Retina (tissue), 1 donor: ENCODE measurements around the gene LBR.
"Not testable (repeated sequence)": the region's sequence is repeated elsewhere in the genome, so short reads cannot be mapped to it uniquely, and the experiment has no call there.

Source experiments
- DNase-seq: peaks from one replicate; pipeline ENCODE4 v3.0.0-alpha.2; 2016

The LBR gene

DNA sequence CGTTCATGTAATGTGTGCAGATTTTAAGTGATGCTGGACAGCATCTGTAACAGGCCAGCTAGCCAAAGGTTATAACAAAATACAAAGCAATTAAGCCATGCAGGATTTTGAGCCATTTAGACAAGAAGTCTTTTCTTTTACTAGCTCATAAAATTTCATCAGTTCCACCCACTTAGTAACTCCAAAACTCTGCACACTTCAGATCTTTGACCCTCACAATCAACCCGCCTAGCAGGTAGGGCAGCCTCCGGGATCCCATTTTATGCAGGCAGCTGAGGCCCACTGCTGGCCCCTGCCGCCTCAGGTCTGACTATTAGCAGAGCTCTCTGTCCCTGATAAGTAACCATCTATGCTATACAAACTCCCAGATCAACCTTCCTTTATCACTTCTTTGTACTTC is 9.2 kb downstream of the LBR start:
- DNase-seq, result no peak

DNA sequence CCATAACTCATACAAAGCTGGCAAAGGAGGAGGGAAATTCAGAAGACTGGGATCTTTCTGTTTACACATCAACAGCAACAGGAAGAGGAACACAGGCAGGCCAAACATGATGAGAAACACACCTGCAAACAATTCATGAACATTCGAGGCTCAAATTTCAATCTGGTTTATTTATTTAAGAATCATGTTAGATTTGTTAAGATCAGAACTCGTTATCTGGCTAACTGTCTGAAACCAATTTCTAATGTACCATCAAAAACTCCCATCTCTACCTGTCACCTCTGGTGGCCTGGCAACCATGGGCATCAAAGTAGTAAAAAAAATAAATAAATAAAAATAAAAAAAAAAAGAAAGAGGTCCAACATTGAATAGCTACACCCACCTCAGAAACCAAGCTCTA is 9.8 kb downstream of the LBR start:
- DNase-seq, result no peak

DNA sequence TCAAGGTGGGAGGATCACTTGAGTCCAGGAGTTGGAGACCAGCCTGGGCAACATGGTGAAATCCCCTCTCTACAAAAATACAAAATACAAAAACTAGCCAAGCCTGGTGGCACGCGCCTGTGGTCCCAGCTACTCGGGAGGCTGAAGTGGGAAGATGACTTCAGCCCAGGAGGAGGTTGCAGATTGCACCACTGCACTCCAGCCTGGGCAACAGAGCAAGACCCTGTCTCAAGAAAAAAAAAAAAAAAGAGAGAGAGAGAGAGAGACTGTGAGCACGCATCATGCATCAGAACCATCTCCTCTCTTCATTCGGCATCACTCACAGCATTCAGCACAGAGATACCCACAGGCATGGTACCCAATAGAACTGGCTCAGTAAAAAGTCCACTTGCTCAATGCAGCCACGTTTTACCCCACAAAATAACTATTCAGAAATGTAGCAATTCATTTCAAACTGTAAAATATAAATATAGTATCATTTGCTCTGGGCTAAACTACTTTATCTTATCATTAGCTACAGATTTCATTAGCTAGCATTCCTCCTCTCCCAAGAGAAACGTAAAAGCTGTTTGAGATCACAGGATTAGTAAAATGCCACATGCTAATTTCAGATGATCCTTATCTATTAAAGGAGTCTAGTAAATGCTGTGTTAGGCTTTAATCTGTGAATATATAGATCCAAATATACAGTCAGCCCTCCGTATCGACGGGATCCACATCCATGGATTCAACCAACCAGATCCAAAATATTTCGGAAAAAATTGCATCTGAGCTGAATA is 11.7 kb downstream of the LBR start:
- no peak for DNase-seq

DNA sequence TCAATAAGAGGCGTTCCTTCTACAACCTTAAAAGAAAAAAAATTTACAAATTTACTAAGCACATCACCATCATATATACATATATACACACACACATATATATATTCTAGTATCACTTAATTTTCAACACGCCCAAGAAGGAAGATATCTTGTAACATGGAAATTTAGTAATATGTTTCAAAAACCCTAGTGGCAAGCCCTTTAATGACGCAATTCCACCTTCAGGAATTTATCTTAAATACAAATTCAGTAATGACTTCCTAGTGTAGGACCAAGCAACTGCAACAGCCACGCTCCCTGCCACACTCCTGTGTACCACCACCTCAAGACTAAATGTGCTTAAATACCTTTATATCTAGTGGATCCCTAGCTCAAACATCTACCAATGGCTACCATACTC is 12.5 kb downstream of the LBR start:
- no peak for DNase-seq

DNA sequence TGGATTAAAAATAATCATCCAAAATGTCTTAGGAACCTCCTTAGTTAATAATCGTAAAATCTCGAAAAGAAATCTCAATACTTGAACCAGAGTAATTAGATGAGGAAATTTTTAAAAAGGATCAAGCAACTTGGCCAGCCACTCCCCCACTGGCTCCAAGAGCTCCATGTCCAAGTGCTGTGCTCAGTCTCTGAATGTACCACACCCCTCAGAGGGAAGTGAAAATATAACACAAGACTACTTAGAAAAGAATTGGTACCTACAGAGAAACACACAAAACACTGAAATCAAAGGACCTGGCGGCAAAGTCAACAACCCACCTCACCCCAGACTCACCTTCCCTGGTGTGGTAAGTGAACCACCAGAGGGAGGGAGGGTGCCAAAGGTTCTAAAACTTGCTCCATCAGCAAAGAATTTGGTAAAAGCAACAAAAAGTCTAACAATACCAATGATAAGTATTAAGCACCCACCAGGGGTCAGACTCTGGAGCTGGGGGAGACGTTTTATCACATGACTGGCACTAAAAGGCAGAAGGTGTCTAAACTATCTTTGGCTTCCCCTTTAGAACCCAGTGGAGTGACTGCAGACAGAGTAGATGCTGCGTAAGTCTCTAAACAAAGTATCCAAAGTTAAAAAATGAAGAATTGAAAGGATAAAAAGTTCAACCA is 14.0 kb downstream of the LBR start:
- no peak for DNase-seq

DNA sequence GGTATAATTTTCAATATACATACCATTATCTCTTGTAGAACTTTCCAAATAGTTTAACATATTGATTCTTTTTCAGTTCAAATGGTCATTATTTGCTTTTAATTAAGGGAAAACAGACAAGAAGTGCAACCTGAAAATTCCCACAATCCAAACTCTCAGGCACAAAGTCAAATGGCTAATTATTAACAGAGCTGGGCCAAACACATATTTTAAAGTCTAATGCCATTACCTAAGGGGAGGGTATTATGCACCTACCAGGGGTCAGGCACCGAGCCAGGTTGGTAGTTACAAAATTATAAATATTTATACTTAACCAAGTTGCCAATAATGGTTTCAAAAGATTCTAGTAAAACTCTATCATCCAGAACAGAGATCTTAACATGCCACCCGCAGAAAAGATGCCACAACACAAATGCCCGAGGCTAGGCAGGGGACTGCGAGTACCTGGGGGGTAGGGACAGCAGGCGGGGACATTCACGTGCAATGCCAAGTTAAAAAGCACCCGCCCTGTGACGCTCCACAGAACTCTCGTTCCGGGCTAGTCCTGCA is 15.0 kb downstream of the LBR start:
- DNase-seq, result no peak

DNA sequence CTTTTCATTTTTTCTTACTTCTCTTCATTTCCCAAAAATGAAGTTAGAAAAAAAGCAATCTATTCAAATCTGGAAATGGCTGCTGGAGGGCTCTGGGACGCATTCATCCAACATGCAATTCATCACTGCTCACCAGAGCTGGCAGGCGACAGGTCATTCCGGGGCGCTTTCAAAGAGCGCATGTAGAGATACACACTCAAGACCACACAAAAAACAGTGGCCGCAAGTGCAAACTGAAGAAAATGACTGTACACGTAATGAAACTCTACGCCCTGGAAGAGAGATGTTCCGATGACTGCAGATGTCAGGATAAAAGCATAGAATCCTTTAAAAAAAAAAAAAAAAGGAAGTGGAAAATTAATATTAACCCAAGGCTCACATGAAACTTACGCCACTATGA is 15.5 kb downstream of the LBR start:
- DNase-seq, result no peak

DNA sequence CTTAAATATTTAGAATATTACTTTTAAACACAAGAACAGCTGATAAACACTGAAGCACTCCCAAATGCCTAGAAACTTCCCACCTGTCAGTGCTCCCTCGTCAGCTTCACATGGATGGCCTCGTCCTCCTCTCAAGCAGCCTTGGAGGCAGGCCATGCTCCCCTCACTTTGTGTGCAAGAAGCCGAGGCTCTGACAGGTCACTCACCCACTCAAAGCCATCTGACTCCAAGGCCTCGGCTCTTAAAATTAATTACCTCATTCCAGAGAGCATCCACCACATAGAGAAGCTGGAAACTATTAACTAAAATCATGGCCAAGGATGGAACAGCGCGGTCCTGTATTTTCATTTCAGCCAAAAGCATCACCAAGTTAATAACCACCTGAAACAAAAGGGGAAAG is 17.8 kb downstream of the LBR start:
- peak; percentile 13 for DNase-seq

DNA sequence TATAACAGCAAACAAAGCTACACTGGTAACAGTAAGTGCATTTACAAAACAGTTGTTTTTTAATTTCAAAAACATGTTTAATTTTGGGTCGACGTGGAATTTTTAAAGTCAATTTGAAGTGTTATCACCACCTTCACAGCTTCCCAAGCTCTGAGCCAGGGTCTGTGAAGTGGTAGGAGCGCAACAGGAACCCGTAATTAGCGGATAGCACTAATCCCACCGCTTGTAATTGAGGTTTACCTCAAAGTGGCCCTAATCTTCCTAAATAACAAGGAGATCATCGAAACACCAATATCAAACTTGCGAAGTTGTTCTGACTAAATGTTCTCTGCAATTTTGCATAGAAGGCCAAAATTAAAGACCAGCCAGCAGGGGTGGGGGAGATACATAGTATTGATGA is 18.8 kb downstream of the LBR start:
- no peak for DNase-seq

DNA sequence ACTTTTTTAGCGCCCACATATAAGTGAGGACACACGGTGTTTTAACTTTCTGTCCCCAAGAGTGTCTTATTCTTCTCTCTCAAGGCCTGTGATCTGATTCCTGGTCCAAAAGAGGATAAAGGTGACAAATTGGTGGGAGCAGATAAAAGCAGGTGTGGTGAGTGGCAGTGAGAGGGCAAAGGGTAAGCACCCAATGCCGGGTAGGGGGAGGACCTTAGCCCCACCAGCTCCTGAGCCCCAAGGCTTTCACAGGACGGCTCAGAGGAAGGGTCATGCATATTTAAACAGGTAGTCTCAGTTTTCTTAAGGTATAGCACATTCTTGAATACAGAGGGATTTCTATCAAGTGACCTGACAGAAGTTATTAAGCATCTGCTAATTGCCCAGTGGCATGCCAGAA is 19.6 kb downstream of the LBR start:
- no peak for DNase-seq

DNA sequence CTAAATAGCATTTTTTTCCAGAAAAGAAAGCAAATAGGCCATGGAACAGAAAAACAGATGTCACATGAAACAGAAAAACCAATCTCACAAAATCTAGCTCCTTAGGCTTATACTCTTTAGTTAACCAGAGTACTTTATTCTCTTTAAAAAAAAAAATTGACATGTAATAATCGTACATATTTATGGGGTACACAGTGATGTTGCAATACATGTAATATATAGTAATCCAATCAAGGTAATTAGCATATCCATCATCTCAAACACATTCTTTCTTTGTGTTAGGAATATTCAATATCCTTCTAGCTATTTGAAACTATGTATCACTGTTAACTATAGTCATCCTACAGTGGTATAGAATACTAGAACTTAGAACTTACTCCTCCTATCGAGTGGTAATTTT is 20.1 kb downstream of the LBR start:
- DNase-seq, result no peak

DNA sequence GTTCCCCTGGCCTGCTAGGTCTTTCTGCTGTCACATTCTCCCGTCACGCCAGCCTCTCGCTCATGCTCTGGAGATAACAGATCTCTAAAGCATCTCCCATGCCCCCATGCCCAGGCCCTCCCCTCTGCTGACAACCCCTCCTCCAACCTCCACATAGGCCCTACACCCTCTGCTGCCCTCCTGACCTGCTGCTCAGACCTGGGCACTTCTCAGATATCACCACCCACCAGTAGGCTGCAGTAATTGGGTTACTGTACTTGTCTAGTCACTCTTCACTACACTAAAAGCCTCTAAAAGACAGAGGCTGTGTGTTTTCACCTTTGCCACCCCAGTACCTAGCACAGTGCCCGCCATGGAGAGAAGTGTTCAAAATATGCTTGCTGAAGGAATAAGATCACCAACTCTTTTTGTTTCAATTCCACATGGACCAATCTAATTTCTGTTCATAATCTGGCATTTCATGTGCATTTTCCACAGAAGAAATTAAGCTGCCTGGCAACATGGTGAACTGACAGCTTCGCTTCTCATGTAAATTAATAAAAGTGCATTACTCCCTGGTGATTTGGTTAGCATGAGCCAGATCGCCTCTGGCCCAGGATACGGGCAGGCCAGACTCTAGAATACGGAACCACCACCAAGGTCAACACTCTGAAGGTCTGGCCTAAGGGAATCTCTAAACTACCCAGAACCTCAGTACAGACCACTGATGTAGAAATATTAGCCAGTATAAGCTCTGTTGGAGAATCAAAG is 20.7 kb downstream of the LBR start:
- DNase-seq, result no peak

DNA sequence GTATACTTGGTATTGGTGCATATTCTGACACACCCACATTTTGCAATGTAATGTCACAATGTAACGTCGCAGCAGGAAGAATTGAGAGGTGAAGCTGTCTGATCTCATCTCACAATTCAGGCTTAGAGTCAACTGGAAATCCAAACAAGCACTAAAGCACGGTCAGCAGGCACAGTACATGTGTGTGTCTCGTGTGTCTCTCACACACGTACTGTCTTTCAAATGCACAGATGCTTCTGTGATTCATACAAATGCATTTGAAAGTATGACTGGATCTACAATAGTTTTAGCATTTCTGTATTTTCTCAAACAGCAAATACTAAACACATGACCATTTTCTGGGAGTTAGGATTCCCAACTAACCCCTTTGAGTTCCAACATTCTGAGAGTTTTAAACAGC is 26.9 kb downstream of the LBR start:
- no peak for DNase-seq

DNA sequence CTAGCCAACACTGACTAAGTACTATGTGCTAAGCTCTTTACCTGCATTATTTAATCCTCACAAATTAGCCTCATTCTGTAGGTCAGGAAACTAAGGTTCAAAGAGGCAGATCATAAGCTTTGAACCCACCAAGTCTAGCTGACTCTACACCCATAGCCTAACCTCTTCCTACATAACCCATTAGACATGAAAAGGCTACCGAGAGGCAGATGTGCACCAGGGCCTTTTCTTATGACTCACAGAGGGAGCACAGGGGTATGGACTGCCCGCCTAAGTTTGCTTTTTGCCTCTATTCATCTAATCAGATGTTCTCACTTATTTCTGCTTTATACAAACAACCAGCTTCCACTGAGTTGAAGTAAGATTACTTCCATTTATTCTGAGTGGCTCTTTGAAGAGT is 31.5 kb downstream of the LBR start:
- no peak for DNase-seq

DNA sequence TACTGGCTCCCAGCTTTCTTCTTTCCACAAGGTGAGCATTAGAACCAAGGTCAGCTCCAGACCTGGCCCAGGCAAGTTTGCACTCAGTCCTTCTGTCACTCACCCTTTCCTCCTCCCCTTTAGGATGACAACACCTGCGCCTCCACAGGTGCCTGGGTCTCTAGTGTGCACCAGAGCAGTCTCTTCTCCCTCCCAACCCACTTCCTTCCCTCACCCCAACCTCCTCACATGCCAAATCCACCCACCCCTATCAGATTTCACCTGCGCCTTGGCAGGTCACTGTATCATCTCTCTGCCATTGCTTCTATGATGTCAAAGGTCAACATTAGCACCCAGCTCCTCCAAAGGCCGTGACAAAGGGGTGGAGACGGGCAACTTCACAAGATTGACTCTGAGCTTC is 38.0 kb downstream of the LBR start:
- no peak for DNase-seq

DNA sequence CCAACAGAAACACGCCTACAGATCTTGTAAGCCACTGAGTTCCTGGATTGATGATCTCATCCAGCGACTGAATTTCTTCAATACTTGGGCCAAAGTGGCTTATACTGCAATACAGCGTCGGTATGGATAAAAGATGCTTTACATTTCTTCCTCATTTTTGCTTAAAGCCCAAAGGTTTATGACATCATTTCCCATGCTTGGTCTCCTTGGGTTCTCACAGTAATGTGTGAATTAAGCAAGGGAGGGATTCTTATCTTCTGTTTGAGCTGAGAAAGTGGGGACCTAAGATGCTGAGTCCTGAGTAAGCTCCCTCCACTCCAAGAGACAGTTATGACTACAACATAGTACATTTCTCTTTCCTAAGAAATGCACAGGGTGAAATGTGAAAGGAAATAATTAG is 39.5 kb downstream of the LBR start:
- DNase-seq, result no peak

DNA sequence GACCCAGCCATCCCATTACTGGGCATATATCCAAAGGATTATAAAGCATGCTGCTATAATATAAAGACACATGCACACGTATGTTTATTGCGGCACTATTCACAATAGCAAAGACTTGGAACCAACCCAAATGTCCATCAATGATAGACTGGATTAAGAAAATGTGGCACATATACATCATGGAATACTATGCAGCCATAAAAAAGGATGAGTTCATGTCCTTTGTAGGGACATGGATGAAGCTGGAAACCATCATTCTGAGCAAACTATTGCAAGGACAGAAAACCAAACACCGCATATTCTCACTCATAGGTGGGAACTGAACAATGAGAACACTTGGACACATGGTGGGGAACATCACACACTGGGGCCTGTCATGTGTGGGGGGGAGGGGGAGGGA is 41.0 kb downstream of the LBR start:
- not testable (repeated sequence) for DNase-seq

DNA sequence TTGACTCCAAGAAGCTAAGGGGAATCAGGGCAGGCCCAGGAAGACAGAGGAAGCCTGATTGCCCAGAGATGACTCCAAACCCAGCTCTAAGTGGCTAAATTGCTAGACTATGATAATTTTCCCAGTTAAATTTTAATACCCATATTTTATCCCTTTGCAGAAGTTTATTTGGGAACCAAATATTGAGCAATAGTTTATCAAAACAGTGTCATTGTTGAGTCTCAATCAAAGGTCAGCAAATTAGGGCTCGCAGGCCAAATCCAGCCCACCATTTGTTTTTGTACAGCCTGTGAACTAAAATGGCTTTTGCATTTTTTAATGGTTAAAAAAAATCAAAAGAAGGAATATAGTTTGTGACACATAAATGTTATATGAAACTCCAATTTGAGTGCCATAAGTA is 47.1 kb downstream of the LBR start:
- no peak for DNase-seq

DNA sequence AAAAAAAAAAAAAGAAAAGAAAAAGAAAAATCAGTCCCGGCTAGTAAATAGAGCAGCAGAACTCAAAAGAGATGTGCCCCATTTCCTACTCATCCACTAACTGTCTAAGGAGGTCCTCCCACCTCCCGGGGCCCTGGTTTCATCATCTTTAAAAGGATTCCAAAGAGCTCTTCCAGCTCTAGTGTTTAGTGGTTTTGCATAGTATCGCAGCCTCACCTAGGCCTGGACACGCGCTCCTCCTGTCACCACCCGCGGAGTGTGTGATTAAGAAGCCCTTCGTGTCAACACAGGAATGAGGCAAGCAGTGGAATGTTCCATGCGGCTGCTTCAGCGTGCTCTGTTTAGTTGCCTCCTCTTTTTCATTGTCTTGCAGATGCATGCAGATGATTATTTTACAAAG is 49.0 kb downstream of the LBR start:
- DNase-seq, result no peak

DNA sequence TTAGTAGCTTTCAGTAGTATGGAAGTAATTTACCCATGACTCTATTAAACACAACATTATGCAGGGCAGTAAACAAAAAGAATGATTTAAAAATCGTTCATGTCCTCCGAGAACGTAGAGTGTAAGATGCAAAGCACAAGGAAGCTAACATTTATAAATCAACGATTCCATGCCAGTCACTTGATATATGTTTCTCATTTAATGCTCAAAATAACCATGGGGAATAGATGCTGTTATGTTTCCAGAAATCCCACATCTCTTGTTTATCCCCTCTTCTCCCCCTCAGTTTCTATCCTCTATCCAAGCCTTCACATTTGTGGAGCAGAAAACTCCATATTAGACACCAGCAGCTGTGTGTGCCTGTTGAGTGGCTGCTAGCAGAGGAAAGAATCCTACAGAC is 52.8 kb downstream of the LBR start:
- no peak for DNase-seq

DNA sequence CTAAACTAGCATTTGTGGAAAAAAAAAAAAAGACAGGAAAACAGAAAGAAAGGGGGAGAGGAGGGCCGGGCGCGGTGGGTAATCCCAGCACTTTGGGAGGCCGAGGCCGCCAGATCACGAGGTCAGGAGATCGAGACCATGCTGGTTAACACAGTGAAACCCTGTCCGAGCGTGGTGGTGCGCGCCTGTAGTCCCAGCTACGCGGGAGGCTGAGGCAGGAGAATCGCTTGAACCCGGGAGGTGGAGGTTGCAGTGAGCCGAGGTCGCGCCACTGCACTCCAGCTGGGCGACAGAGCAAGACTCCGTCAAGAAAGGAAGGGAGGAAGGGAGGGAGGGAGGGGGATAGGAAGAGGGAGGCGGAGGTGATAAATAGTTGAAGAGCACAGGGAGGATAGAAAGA is 54.7 kb downstream of the LBR start:
- no peak for DNase-seq

DNA sequence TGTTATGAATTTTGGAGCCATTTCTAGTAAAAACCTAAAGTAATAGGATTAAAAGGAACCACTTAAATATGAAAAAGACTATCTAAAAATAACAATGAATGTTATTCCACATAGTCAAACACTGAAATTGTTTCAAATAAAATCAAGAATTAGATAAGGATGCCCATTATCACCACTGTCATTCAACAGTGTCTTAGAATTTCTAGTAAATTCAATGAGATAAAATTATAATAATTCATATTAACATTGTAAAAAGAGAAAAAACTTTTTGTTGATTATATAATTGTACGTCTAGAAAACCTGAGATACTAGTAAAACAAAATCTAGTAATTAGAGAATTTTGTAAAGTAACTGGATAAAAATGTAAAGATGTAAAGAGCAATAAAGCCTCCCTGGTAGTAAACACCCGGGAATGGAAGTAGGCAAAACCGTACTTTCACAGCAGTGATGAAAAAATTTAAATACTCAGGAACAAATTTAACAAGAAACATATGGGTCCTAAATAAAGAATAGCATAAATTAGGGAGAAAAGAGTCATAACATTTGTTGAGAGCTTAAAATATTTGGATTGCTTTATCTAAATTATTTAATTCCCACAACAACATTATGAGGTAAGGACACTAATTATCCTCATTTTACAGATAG is 56.4 kb downstream of the LBR start:
- no peak for DNase-seq

DNA sequence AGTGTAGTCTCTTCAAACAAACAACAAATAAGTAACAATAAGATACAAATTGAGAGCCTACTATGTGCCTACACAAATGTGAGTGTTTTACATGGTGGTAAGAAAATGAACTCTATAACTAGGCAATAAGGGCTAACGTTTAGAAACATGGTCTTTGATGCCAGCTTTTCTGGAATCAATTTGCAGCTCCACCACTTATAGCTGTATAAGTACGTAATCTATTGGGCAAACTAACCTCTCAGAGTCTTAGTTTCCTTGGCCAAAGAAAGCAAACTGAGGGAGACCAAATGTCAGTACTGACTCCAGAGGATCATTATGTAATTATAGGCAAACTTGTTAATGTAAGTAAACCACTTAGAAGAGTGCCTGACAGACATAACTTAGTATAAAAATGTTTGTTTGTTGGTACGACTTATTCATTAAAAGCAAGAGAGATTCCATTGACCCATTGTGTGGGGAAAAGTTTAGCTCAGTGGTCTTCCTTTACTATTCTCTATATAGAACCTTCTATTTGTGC is 59.7 kb downstream of the LBR start:
- DNase-seq, result no peak
